Measurements from ENCODE around the gene BMERB1.
"Not testable (repeated sequence)": the region's sequence is repeated elsewhere in the genome, so short reads cannot be mapped to it uniquely, and the experiment has no call there.

DNA sequence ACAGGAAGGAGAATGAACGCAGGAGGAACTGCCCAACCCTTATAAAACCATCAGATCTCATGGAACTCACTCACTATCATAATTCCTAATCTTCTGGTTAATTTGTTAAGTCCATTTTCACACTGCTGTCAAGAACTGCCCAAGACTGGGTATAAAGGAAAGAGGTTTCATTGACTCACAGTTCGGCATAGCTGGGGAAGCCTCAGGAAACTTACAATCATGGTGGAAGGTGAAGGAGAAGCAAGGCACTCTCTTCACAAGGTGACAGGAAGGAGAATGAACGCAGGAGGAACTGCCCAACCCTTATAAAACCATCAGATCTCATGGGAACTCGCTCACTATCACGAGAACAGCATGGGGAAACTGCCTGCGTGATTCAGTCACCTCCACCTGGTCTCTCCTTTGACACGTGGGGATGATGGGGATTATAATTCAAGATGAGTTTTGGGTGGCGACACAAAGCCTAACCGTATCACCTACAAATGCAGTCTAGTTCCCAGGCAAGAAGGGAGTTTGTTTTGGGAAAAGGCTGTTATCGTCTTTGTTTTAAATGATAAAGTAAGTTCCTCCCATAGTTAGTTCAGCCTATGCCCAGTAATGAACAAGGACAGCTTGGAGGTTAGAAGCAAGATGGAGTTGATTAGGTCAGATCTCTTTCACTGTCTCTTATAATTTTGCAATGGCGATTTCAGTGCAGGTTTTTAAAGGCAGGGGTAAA is 139.7 kb downstream of the BMERB1 start:
- TF ChIP-seq, protein P1, sequence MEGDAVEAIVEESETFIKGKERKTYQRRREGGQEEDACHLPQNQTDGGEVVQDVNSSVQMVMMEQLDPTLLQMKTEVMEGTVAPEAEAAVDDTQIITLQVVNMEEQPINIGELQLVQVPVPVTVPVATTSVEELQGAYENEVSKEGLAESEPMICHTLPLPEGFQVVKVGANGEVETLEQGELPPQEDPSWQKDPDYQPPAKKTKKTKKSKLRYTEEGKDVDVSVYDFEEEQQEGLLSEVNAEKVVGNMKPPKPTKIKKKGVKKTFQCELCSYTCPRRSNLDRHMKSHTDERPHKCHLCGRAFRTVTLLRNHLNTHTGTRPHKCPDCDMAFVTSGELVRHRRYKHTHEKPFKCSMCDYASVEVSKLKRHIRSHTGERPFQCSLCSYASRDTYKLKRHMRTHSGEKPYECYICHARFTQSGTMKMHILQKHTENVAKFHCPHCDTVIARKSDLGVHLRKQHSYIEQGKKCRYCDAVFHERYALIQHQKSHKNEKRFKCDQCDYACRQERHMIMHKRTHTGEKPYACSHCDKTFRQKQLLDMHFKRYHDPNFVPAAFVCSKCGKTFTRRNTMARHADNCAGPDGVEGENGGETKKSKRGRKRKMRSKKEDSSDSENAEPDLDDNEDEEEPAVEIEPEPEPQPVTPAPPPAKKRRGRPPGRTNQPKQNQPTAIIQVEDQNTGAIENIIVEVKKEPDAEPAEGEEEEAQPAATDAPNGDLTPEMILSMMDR (IDR thresholded peaks at IDR 0.05) = not testable (repeated sequence)
- not testable (repeated sequence) for TF ChIP-seq POLR2A (IDR thresholded peaks at IDR 0.05)
